ENCODE data around the gene ADGRG1. TPM values are rescaled to one million over a fixed set of nuclear protein-coding genes. Genes with fewer than 3 reads are reported as not detected.

ADGRG1 gene
- total RNA-seq, 1 donor from 2014 or later, result 97.7 TPM

DNA sequence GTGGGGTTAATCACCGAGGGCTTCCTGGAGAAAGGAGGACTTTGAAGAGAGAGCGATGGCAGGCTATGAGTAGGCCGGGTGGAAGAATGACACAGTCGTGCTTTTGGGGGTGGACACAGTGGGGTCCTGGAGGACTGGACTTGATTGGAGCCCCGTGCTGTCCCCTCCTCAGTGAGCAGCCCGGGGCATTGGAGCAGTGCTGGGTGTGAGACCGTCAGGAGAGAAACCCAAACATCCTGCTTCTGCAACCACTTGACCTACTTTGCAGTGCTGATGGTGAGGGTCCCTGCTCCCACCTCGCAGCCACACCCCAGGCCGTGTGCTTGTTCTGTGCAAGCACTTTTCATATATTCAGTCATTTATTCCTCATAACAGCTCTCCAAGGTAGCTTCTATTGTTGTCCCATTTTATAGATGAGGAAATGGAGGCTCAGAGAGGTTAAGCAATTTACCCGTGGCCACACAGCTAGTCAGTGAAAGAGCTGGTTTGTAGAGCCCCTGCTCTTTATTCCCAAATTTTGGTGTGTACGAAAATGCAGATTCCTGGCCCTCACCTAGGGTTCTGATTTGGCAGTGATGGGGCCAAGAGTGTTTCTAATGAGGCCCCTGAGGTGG, 28.0 kb downstream of the ADGRG1 start:
- TF ChIP-seq POLR2A (IDR thresholded peaks at IDR 0.05) (no peak), POLR2AphosphoS5 (IDR thresholded peaks at IDR 0.05; ENCODE audit: insufficient read depth in 1 of 2, low read depth in 1 of 2) (no peak), CTCF (IDR thresholded peaks at IDR 0.05) (no peak)
- intact Hi-C loops (cut with DNase I), result no loop called here

DNA sequence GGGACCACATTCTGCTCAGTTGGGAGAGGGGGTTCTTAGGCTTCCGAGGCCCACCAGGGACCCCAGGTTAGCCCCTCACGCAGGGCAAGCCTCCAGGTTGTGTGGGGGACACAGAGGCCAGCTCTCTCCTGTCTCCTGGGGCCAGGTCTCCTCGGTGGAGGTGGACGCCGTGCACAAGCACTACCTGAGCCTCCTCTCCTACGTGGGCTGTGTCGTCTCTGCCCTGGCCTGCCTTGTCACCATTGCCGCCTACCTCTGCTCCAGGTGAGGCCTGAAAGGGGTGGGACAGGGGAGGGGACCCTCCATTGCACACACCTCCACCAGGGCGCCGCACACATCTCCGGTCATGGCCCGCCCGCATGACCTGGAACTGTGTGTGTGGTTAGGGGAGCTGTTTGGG, 28.8 kb downstream of the ADGRG1 start:
- intact Hi-C loops (cut with DNase I), result no loop called here
- TF ChIP-seq POLR2AphosphoS5 (IDR thresholded peaks at IDR 0.05; ENCODE audit: insufficient read depth in 1 of 2, low read depth in 1 of 2) (no peak), CTCF (IDR thresholded peaks at IDR 0.05) (no peak), POLR2A (IDR thresholded peaks at IDR 0.05) (no peak)
- Histone ChIP-seq H3K36me3 (peaks cover 0 to 18% of the 10 kb centered on the region in 2 donors), H3K4me1 (no peaks in the 10 kb centered on the region), H3K9me3 (no peaks in the 10 kb centered on the region), H3K27ac (no peak overlapping the region), H3K4me3 (no peak overlapping the region), H3K27me3 (no peaks in the 10 kb centered on the region)
- no peak for DNase-seq (ENCODE audit: extremely low spot score in 2 of 2)

More for the DNA sequence above, 28.0 kb downstream of the ADGRG1 start:
- H3K4me1 ChIP-seq, result no peaks in the 10 kb centered on the region
- no peak for DNase-seq (ENCODE audit: extremely low spot score in 2 of 2)
- H3K36me3 ChIP-seq, result peaks cover 0 to 20% of the 10 kb centered on the region in 2 donors
- no peaks in the 10 kb centered on the region for H3K9me3 ChIP-seq
- no peak overlapping the region for H3K27ac ChIP-seq
- no peak overlapping the region for H3K4me3 ChIP-seq
- no peaks in the 10 kb centered on the region for H3K27me3 ChIP-seq

DNA sequence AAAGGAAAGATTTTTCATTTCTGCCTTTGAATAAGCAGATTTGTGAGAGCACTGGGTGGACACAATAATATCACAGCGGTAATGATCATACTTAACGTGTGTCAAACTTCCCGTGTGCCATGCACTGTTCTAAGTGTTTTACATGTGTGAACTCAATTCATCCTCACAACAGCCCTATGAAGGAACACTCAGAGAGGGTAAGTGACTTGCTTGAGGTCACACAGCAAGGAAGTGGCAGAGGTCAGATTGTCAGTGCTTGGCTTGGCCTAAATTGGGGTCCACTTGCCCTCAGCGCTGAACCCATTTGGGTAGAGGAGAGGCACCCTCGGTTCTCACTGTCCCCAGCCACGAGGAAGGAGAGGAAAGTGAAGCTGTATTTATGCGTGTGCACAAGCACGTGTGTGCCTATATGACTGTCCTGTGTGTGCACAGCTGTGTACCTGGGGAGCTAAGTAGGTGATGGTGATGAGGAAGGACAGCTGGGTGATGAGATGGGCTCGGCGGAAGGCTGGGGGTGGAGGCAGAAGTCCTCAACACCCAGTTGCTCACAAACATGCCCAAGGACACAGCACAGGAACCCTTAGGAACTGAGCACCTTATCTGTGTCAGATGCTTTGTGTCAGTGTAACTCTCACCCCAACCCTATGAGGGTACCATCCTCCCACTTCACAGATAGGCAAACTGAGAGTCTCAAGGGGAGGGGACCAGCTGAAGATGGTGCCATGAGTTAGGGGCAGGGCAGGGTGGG, 29.9 kb downstream of the ADGRG1 start:
- Histone ChIP-seq H3K27ac (no peak overlapping the region), H3K4me3 (no peak overlapping the region), H3K9me3 (no peaks in the 10 kb centered on the region), H3K36me3 (peaks cover 0 to 18% of the 10 kb centered on the region in 2 donors), H3K4me1 (no peaks in the 10 kb centered on the region), H3K27me3 (no peaks in the 10 kb centered on the region)
- TF ChIP-seq POLR2AphosphoS5 (IDR thresholded peaks at IDR 0.05; ENCODE audit: insufficient read depth in 1 of 2, low read depth in 1 of 2), result no peak
- TF ChIP-seq POLR2A (IDR thresholded peaks at IDR 0.05), result no peak
- TF ChIP-seq CTCF (IDR thresholded peaks at IDR 0.05), result no peak
- no peak for DNase-seq (ENCODE audit: extremely low spot score in 2 of 2)
- intact Hi-C loops (cut with DNase I), result no loop called here

GRCh38 chr16:57658878-57659674, 30.6 kb downstream of the ADGRG1 start:
- Histone ChIP-seq H3K9me3 (no peaks in the 10 kb centered on the region), H3K4me3 (no peak overlapping the region), H3K36me3 (peaks cover 0 to 18% of the 10 kb centered on the region in 2 donors), H3K27me3 (no peaks in the 10 kb centered on the region), H3K4me1 (no peaks in the 10 kb centered on the region), H3K27ac (no peak overlapping the region)
- intact Hi-C loops (cut with DNase I), result no loop called here
- no peak for TF ChIP-seq POLR2A (IDR thresholded peaks at IDR 0.05)
- DNase-seq (ENCODE audit: extremely low spot score in 2 of 2), result no peak

GRCh38 chr16:57660715-57661463, 32.5 kb downstream of the ADGRG1 start:
- Histone ChIP-seq H3K4me1 (no peaks in the 10 kb centered on the region), H3K27ac (no peak overlapping the region), H3K9me3 (no peaks in the 10 kb centered on the region), H3K36me3 (peaks cover 0 to 17% of the 10 kb centered on the region in 2 donors), H3K4me3 (no peak overlapping the region), H3K27me3 (no peaks in the 10 kb centered on the region)
- TF ChIP-seq POLR2AphosphoS5 (IDR thresholded peaks at IDR 0.05; ENCODE audit: insufficient read depth in 1 of 2, low read depth in 1 of 2) (no peak), POLR2A (IDR thresholded peaks at IDR 0.05) (no peak), CTCF (IDR thresholded peaks at IDR 0.05) (no peak)
- intact Hi-C loops (cut with DNase I), result loop anchor here (5.0 kb wide), 1 partner anchor 1626 kb away; no protein-coding TSS in a partner anchor
- DNase-seq (ENCODE audit: extremely low spot score in 2 of 2), result no peak

Data from vagina (tissue), 2 donors.